Skin epidermis (tissue), 12 donors: ENCODE measurements around the gene BFSP1.

Experiments used
- H3K27ac ChIP-seq, 21 experiments: fragments of 200-600 bp; sonication (generic) in 11 of 21; one replicate each; pipeline ENCODE4 v1.5.0; 2020; ENCODE audit warnings: mild to moderate bottlenecking in 3 of 21, inconsistent platforms in 2 of 21, moderate library complexity in 2 of 21
- H3K4me3 ChIP-seq, 7 experiments: fragments of 200-600 bp; sonication (generic) in 2 of 7; one replicate each; pipeline ENCODE4 v1.5.0; 2020; ENCODE audit warnings: inconsistent platforms in 2 of 7, mild to moderate bottlenecking in 2 of 7, moderate library complexity in 1 of 7

BFSP1 gene

GRCh38 chr20:17473659-17474058, 57.5 kb downstream of the BFSP1 start:
- H3K27ac ChIP-seq = no peak overlapping the region

GRCh38 chr20:17471606-17472187, 59.5 kb downstream of the BFSP1 start:
- Histone ChIP-seq H3K4me3 (no peak overlapping the region), H3K27ac (no peak overlapping the region)

More at GRCh38 chr20:17473659-17474058, 57.5 kb downstream of the BFSP1 start:
- no peak overlapping the region for H3K4me3 ChIP-seq

- Histone ChIP-seq H3K4me3 (no peak overlapping the region), H3K27ac (no peak overlapping the region)
Observed at GRCh38 chr20:17470973-17471372, 60.2 kb downstream of the BFSP1 start.

- Histone ChIP-seq H3K27ac (no peak overlapping the region), H3K4me3 (no peak overlapping the region)
Observed at GRCh38 chr20:17470521-17470920, 60.7 kb downstream of the BFSP1 start.

- Histone ChIP-seq H3K27ac (no peak overlapping the region), H3K4me3 (no peak overlapping the region)
Observed at GRCh38 chr20:17469246-17470030, 61.7 kb downstream of the BFSP1 start.

DNA sequence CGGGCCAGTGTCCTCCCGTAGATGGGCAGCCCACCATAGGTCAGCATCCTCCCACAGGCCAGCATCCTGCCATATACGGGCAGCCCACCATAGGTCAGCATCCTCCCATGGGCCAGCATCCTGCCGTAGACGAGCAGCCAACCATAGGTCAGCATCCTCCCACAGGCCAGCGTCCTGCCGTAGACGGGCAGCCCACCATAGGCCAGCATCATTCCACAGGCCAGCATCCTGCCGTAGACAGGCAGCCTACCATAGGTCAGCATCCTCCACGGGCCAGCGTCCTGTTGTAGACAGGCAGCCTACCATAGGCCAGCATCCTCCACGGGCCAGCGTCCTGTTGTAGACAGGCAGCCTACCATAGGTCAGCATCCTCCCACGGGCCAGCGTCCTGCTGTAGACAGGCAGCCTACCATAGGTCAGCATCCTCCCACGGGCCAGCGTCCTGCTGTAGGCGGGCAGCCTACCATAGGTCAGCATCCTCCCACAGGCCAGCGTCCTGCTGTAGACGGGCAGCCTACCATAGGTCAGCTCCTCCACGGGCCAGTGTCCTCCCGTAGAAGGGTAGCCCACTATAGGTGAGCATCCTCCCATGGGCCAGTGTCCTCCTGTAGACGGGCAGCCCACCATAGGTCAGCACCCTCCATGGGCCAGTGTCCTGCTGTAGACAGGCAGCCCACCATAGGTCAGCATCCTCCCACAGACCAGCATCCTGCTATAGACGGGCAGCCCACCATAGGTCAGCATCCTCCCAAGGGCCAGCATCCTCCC, 62.9 kb downstream of the BFSP1 start:
- Histone ChIP-seq H3K4me3 (no peak overlapping the region), H3K27ac (no peak overlapping the region)

DNA sequence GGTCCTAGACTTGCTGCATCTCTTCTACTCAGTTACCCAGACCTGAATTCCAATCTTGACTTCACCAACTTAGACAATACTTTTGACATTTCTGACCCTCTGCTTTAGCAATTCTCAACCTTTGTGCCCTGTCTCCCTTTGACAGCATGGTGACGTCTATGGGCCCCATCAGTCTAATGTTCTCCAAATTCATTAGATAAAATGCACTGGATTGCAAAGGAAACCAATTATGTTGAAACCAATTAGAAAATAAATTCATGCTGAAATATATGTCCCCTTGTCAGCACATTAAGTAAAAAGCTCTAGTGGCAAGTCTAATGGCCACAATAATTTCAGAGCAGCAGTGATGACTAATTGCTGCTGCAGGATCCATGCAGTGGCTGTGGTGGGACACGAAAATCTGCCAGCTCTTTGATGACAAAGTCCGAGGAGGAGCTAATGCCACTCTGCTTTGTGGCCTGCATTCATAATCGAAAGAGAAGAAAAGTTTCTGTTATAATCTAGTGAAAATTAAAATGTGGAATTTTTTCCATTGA, 64.0 kb downstream of the BFSP1 start:
- no peak overlapping the region for H3K4me3 ChIP-seq
- no peak overlapping the region for H3K27ac ChIP-seq

DNA sequence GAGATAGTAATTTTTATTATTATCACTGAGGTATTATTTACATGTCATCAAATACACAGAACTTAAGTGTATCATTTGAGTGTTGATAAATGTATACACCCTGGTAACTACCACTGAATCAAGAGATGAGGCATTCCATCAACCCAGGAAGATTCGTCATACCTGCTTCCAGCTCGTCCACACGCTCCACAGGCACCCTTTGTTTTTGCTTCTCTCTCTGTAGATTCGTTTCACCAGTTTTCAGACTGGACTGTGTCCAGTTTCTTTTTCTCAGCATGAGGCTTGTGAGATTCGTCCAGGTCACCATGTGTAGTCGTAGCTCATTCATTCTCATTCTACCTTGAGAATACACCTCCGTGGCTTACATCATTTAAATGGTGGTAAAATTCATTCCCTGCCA, 64.5 kb downstream of the BFSP1 start:
- no peak overlapping the region for H3K27ac ChIP-seq
- H3K4me3 ChIP-seq = no peak overlapping the region

DNA sequence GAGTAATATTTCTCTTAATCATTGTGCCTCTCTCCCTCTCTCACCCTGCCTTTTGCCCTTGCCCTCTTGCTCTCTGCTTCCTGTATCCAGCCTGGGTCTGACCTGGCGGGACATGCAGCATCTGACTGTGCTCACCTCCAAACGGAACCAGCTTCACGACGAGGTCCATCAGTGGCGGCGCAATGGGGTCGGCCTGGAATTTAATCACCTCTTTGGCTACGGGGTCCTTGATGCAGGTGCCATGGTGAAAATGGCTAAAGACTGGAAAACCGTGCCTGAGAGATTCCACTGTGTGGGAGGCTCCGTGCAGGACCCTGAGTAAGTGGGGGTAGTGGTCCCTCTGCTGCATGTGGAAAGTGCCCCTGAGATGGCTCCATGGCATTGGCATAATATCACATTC, 65.9 kb downstream of the BFSP1 start:
- no peak overlapping the region for H3K27ac ChIP-seq
- no peak overlapping the region for H3K4me3 ChIP-seq

DNA sequence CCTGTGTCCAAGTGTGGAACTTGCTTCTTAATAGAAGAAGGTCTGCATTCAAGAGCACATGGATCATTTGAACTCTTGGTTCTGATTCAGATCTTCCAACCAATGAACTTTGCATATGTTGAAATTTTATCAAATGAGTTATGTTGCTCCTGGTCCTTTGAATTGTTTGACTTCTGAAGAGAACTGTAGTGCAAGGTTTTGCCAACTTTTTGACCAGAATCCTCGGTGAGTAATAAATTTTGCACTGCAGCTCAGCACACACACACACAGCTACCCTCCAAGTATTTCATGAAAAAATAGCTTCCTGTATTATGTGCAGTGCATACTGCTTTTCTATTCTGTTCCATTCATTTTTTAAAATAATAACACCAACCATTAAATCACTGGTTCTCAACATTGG, 67.5 kb downstream of the BFSP1 start:
- H3K4me3 ChIP-seq = no peak overlapping the region
- no peak overlapping the region for H3K27ac ChIP-seq

- no peak overlapping the region for H3K4me3 ChIP-seq
- H3K27ac ChIP-seq = no peak overlapping the region
Observed at GRCh38 chr20:17461941-17462340, 69.2 kb downstream of the BFSP1 start.

DNA sequence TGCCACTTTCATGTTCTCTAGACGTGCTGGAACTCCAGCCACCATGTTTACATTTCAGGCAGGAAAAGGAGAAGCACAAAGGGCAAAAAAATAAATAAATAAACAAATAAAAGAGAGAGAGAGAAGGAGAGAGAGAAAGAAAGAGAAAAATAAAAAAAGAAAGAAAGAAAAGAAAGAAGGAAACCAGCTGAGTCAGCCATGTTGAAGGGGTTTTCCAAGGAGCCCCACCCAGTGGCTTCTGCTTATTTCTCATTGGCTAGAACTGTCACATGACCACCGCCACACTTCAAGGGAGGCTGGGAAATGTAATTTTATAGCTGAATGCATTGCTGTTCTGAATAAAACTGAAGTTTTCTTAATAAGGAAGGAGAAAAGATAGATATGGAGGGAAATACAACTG, 71.1 kb downstream of the BFSP1 start:
- H3K27ac ChIP-seq = no peak overlapping the region
- no peak overlapping the region for H3K4me3 ChIP-seq

- H3K27ac ChIP-seq = no peak overlapping the region
Observed at GRCh38 chr20:17457588-17458190, 73.5 kb downstream of the BFSP1 start.

DNA sequence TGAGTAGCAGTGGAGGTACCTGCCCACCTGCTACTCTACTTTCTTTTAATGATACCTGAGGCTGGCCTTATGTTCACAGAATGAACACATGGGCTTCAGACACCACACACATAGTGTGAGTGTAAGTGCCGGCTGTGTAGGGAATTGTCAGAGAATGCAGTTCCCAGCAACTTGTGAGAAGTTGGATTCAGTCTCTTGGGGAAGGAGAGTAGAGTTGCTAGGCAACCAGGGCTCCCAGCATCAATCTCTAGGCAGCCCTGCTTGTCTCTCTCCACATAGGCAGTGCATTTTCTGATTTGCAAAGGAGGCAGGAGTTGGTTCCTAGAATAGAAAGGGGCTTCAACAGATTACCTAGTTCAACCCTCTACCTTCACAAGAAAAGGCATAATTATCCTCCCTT, 74.1 kb downstream of the BFSP1 start:
- Histone ChIP-seq H3K4me3 (no peak overlapping the region), H3K27ac (no peak overlapping the region)

More at GRCh38 chr20:17457588-17458190, 73.5 kb downstream of the BFSP1 start:
- no peak overlapping the region for H3K4me3 ChIP-seq

DNA sequence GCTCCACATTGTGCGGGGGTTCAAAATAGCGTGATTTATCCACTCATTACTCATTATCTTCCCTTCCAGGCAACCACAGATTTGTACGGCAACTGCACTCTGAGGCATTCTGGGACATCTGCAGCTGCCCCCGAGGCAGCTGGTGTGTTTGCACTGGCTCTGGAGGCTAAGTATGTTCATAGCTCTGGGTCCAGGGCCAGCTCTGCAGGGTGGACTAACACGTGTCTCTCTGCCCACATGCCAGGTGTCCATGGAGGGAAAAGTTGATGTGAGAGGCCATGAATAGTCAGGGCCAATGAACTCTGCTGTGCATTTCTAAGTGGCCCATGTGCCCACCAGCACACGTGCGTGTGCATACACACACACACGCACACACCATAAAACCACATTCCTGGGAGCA, 74.9 kb downstream of the BFSP1 start:
- Histone ChIP-seq H3K4me3 (no peak overlapping the region), H3K27ac (no peak overlapping the region)

DNA sequence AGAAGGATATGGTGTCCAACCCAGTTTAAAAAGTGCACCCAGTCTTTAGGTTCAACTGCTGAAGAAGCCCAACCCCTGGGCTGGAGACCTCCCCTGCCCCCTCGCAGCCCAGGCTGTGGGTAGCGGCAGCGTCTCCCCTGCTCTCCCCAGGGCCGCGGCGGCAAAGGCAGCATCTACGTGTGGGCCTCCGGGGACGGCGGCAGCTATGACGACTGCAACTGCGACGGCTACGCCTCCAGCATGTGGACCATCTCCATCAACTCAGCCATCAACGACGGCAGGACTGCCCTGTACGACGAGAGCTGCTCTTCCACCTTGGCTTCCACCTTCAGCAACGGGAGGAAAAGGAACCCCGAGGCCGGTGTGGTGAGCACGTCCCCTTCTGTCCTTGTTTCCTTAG, 77.6 kb downstream of the BFSP1 start:
- H3K27ac ChIP-seq = no peak overlapping the region
- H3K4me3 ChIP-seq = no peak overlapping the region

- H3K4me3 ChIP-seq = no peak overlapping the region
- H3K27ac ChIP-seq = no peak overlapping the region
Observed at GRCh38 chr20:17452441-17452840, 78.7 kb downstream of the BFSP1 start.

GRCh38 chr20:17449031-17449430, 82.1 kb downstream of the BFSP1 start:
- no peak overlapping the region for H3K27ac ChIP-seq

DNA sequence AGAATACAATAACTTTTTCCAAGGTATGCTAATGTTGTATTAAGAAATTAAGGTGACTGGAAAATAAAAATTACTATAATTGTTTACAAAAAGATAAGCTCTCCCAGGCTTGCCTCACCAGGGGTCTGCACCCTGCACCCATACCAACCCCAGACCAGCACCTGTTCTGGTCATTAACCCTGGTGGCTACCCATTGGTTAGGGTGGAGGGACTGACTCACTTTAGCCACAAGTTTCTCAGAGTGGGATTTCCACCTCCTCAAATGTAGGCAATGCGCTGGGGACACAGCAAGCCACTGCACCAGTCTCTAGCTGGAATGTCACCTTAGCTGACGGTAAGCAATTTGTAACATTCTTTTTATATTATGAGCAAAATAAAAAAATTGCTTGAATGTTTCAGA, 83.1 kb downstream of the BFSP1 start:
- H3K4me3 ChIP-seq = no peak overlapping the region
- H3K27ac ChIP-seq = no peak overlapping the region

More at GRCh38 chr20:17449031-17449430, 82.1 kb downstream of the BFSP1 start:
- no peak overlapping the region for H3K4me3 ChIP-seq

- Histone ChIP-seq H3K4me3 (no peak overlapping the region), H3K27ac (no peak overlapping the region)
Observed at GRCh38 chr20:17446171-17446570, 85.0 kb downstream of the BFSP1 start.
